Measurements from ENCODE around the gene ANKRD10.
"Not testable (repeated sequence)": the region's sequence is repeated elsewhere in the genome, so short reads cannot be mapped to it uniquely, and the experiment has no call there.

Gene ANKRD10

DNA sequence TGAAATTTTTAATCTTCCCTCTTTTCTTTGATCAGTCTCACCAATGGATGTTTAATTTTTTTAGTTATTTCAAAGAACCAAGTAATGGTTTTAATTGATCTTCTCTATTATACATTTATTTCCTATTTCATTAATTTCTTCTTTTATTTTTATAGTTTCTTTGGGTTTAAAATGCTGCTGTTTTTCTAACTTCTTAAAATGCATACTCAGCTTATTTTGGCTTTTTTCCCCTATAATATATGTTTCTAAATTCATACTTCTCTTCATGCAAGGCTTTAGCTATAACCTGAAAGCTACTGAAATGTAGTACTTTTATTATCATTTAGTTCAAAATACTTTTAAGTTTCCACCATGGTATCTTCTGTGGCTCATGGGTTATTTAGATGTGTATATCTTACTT, 53.9 kb downstream of the ANKRD10 start:
- peak; percentile 67 for FAIRE-seq

DNA sequence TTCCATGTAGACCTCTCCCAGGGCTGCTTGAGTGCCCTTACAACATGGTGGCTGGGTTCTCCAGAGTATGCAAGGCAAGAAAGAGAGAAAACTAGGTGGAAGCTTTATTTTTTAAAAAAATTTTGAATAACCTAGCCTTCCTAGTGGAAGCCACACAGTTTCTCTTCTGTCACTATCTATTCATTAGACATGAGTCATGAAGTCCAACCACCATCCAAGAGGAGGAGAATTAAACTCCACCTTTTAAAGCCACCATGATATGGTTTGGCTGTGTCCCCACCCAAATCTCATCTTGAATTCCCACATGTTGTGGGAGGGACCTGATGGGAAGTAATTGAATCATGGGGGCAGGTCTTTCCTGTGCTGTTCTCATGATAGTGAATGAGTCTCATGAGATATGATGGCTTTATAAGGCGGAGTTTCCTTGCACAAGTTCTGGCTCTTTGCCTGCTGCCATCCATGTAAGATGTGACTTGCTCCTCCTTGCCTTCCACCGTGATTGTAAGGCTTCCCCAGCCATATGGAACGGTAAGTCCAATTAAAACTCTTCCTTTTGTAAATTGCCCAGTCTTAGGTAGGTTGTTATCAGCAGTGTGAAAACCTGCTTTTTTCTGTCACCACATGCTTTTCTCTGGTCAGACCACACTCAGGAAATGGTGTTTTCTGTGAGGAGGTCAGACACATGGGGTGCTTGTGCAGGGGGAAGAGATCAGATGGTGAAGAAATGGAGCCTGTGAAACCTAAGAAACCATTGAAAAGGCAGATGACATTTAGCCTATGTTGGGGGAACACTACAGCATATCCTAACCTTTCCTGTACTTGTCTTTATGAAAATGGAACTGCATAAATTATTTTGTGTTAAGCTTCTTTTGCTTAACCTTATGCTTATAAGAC, 57.7 kb downstream of the ANKRD10 start:
- FAIRE-seq: no peak

DNA sequence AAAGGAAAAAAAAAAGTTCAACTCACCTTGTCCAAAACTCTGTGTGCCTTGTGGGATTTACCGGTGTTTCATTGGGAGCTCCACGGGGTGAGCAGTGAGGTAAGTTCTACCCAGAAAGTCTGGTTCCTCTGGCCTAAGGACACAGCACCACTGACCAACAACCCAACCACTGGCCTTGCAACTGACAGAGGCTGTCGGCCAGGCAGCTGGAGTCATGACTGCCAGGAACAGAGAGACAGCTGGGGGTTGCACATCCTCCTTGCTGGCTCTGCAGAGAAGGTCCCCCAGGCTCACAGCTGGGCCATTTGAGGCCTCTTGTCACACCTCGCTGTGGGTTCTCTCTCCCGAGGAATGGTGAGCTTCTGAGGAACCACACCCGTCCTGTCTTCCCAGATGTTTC, 59.5 kb downstream of the ANKRD10 start:
- no peak for FAIRE-seq

DNA sequence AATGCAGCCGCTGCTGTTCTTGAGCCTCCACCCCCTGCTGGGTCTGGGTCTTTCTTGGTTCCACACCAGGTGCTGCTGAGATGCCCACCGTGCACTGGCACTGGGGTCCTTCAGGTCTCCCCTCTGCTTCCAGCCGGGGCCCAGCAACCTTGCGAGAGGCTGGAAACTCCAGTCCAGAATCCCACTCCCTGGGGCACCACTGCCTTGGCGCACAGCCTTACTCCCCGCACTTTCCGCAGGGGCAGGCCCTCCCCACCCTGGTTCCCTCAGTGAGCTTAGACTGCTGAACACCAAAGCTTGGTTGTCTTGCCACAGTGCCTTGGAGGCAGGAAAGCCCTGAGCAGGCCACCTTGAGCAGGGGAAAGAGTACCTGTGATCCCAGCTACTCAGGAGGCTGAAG, 60.0 kb downstream of the ANKRD10 start:
- no peak for FAIRE-seq

DNA sequence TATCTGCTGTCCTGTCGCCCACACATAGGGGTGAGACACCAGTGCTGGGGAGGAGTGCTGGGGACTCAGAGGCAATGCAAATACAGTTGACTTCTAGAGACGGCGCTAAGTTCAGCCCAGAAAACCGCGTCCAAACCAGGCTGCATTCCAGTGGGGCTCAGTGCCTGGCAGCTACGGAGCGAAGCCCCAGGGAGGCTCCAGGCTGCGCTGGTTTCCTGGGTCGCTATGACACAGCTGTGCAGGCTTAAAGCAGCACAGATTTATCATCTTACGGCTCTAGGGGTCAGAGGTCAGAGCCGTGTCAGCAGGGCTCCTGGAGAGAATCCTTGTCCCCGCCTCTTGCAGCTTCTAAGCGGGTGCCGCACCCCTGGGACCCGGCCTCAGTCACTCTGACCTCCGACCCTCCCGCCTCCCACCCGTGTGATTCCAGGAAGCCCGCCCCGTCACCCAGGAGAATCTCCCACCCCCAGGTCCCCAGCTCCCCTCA, 61.6 kb downstream of the ANKRD10 start:
- FAIRE-seq: no peak

DNA sequence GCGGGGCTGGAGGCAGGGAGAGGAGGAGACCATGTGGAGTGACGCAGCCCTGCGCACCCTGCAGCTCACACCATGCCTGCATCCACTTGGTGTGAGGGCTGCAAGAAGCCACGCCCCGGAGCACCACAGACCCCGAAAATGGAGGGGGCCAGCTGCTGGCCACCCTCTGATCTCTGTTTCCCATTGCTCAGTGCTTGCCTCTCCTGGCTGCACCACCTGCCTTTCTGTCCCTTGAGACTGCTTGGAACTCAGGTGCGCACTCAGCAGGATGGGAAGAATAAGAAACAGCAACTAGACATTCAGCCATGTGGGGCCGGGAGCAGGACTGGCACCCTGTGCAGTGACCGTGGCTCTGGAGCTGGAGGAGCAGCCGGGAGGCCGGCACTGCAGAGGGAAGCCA, 64.0 kb downstream of the ANKRD10 start:
- FAIRE-seq: no peak

DNA sequence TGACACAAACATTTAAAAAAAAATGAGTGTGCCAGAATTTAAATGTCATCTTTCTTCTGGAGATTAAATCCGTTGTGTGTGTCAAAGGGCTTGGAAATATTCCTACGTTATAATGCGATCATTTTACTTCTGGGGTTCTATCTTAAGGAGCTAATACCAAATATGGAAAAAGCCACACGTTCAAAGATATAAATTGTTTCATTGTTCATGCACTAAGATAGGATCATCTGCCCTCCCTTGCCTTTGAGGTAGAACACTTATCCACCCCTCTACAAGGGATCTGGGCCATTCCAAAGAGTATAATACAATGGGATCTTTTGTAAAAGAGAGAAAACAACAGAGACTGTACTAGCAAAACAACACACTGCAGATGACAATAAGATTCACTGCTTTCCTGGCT, 64.9 kb downstream of the ANKRD10 start:
- no peak for FAIRE-seq

DNA sequence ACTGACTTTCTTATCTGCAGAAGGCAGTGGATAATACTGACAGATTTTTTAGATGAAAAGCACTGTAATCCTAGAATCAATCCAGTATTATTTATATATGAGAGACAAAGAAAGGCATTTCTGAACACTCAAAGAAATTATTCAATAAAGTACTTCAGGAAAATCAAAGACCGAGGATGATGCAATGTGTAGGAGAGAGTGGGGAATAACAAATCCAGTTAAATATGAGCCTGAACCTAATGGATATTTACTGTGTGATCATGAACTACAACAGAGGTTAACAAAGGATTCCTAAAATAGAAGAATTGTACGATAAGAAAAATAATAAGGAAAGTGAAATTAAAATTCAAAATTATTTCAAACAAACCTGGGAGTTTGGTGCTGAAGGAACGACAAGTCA, 69.3 kb downstream of the ANKRD10 start:
- FAIRE-seq: no peak

DNA sequence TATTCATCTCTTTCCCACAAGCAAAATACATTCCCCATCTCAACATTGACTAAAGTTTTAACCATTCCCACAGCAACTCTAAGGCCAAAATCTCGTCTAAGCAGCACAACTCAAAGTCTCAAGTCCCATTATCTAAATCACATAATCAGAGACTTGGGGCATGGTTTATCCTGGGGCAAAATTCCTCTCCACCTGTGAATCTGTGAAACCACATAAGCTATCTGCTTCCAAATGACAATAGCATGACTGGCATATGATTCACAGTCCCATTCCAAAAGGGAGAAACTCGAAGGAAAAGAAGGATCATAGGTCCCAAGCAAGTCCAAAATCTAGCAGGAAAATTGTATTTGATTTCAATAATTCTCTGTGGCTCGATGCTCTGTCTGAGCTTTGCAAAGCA, 73.0 kb downstream of the ANKRD10 start:
- no peak for FAIRE-seq

DNA sequence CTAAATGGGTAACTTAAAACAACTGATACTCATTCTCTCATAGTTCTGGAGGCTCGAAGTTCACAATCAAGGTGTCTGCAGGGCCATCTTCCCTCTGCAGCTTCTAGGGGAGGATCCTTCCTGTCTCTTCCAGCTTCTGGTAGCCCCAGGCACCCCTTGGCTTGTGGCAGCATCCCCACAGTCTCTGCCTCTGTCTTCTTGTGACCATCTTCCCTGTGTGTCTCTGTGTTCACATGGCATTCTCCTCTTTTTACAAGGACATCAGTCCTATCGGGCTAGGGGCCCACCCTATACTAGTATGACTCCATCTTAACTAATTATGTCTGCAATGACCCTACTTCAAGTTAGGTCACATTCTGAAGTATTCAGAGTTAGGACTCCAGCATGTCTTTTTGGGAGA, 73.5 kb downstream of the ANKRD10 start:
- no peak for FAIRE-seq

DNA sequence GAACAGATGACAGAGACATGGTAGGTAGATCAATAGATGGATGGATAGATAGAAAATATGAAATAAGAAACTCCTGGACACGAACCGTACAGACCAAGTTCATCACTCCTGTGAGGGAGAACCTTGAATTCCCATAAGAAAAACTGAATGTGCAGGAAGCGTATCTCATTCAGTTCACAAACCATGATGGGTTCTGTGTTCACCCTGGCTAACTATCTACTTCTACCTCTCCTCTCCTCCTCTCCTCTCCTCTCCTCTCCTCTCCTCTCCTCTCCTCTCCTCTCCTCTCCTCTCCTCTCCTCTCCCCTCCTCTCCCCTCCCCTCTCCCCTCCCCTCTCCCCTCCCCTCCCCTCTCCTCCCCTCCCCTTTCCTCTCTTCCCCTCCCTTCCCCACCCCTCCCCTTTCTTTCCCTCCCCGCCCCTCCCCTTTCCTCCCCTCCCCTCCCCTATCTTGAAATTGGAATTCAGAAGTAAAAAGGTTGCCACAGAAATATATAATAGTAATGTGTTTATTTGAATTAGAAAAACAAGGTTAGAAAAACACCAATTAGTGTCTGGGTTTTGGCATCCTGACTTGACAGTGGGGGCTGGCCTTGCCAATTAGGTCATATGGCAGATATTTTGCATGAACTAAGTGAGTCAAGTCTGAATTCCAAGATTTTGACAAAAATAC, 75.9 kb downstream of the ANKRD10 start:
- no peak for FAIRE-seq

DNA sequence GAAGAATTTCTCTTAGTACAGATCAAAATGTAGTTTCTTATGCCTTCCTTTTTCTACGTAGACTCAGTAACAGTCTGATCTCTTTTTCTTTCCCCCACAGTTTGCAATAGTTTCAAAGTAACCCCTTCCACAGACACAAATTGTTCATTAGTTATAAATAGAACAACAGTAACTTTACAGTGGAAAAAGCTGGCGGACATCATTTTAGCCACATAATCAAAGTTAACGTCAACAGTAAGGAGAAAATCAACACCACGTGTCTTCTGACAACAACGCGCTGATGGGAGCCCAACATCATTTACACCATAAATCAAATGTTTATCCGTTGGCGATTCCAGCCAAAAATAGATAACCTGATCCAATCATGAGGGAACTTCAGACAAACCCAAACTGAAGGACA, 76.8 kb downstream of the ANKRD10 start:
- no peak for FAIRE-seq

DNA sequence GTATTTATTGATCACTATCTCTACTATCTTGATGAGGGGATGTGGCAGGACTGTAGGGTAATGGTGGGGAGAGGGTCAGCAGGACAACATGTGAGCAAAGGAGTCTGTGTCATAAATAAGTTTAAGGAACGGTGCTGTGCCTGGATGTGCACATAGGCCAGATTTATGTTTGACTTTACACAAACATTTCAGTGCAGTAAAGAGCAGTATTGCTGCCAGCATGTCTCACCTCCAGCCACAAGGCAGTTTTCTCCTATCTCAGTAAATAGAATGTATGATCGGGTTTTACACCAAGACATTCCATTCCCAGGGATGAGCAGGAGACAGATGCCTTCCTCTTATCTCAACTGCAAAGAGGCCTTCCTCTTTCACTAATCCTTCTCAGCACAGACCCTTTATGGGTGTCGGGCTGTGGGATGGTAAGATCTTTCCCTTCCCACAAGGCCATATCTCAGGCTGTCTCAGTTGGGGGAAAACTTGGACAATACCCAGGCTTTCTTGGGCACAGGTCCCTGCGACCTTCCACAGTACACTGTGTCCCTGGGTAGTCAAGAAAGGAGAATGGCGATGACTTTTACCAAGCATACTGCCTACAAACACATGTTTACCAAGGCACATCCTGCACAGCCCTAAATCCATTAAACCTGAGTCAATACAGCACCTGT, 77.3 kb downstream of the ANKRD10 start:
- not testable (repeated sequence) for FAIRE-seq

DNA sequence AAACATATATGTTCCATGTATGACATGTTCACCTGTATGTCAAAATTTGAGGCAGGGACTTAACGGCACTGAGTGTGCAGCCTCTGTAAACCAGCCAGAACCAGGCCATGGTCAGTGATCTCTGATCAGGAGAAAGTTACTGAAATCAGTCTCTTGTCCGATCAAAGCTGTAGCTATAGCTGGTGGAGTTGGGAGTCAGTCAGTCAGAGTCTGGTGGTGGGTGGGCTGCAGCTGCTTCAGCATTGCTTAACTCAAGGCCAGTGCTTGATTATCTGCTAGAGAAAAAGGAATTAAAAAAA, 78.3 kb downstream of the ANKRD10 start:
- no peak for FAIRE-seq

DNA sequence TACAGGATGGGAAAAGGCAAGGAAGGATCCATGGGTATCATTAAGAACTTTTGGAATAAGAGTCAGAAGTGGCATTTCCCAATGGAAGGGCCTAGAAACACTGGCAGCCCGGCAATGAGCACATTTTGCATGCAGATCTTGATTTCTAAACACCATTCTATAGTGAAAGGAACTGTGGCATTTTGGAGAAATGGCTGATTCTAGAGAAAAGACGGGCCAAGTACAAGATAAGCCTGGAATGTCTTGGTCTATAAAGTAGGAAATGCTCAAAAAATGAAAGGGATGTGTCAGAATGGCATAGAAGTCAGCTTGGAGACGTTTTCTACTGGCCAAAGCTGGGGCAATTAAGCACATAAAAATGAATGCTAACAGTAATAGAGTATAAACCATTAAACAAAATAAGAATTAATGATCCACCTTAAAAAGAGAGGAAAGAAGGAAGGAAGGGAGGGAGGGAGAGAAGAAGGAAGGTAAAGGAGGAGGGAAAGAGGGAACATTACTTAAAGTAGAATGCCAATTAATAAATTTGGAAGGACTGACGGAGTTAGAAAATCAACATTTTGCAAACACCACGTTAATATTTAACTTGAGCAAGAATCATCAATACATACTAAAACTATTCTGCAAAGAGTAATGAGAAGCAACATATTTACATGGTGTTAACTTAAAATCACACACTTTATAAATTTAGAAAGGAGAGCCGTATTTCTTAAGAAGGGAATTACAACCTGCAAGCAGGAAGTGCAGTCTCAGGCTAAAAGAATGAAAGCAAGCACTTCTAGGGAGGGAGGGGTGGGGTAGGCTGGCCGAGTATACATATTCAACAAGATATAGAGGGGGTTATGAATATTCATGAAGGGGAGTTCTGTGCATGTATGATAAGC, 78.9 kb downstream of the ANKRD10 start:
- no peak for FAIRE-seq

DNA sequence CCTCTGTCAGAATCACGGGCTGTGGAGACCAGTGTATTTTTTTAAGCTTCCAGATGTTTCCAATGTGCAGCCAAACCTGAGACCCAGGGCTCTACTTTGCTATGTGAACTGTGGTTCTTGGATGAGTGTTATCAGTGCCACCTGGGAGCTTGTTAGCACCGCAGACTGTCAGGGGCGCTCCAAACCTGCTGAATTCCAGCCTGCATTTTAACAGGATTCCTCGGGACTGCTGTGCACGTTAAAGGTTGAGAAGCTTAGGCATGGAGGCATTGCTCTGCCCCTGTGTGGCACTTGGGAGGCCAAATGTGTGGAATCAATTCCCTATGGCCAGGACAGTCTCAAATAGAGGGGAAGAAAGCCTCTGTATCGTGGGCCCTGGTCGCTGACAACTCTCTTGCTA, 80.3 kb downstream of the ANKRD10 start:
- no peak for FAIRE-seq

DNA sequence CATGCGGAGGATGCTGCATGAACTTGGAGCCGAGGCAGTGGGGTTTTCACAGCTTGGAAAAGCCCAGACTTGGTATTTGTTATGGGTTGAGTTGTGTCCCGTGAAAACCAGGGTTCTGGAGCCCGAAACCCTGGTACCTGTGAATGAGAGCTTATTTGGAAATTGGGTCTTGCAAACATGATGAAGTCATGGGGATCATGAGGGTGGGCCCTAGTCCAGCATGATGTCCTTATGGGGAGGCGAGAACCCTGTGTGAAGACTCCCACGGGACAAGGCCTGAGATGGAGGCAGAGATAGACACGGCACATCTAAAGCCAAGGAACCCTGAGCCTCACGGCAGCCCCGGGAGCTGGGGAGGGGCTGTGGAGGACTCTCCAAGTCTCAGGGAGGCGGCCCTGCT, 82.3 kb downstream of the ANKRD10 start:
- no peak for FAIRE-seq

DNA sequence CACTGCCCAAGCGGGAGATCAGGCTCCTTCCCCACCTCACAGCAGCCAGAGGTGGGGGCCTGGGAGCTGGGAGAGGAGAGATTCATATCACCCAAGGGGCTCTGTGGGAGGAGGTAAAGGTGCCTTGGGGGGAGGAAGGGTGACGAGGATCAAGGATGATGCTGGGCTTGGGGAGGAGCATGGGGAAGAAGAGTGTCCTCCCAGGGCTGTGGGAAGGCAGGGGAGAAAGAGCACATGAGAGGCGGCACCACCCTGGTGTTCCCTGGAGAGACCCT, 82.7 kb downstream of the ANKRD10 start:
- FAIRE-seq: no peak

DNA sequence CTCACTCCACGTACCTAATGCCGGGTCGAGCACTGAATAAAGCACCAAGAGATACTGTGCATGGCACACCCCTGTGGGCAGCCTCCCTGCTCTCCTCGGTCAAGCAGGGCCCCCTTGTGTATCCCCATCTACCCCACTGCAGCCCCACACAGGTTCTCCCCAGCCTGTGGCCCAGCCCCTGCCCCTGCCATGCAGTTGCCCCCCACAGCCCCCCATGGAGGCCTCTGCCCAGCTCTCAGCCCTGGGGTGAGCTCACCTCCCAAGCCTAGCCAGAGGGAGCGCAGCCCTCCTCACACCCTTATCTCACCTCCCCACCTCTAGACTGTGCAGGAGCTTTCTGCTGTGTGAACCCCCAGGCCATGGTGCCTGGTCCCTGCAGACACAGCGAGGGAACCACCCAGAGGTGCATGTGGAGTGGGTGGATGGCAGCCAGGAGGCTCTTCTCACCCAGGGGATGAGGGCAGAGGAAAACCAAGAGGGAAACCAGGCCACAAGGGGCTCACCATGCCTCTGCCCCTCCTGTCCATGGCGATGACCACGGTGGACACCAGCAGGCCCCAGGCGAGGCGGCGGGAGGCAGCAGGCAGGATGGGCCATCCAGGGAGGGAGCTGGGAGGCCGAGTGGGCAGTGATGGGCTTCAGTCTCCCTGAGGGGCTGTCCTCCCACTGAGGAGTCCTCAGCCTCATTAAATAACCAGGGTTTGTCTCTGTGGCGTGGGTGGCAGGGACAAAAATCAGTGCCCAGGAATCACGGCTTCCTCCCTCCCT, 83.2 kb downstream of the ANKRD10 start:
- no peak for FAIRE-seq

DNA sequence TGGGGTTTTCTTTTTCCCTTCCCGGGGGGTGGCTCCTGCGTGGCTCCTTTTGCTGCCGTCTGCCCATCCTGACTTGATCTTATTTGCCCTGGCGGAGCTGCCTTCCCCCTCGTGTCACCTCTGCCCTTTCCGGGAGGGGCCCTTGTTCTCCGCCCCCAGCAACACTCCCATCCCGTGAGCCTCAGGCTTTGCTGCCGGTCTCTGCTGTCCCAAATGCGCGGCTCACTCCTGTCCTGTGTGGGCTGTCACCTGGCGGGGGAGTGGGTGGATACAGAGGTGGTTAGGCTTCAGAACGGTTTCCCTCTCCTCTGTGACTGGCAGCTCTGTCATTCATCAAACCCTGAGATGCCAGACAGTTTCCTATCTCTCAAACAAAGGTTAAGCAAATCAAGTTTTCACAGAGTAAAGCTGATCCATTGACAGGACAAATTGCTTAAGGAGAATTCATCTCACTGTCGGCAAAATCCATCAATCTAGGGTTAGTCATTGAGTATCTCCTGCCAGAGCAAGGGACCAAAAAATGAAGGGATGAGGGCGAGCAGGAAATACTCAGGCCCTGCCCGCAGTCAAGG, 84.0 kb downstream of the ANKRD10 start:
- FAIRE-seq: no peak

DNA sequence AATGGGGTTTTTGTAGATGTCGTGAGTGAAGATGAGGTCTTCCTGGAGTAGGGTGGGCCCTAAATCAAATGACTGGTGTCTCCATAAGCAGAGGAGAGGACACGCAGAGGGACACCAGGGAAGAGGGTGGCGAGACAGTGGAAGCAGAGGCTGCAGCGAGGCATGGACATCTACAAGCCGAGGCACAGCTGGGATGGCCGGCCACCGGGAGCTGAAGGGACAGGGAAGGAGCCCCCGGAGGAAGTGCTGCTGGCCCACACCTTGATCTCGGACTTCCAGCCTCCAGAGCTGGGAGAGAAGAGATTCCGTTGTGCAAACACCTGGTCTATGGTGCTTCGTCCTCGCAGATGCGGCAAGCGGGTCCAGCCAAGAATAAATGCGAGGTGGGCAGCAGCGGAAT, 84.5 kb downstream of the ANKRD10 start:
- FAIRE-seq: no peak

DNA sequence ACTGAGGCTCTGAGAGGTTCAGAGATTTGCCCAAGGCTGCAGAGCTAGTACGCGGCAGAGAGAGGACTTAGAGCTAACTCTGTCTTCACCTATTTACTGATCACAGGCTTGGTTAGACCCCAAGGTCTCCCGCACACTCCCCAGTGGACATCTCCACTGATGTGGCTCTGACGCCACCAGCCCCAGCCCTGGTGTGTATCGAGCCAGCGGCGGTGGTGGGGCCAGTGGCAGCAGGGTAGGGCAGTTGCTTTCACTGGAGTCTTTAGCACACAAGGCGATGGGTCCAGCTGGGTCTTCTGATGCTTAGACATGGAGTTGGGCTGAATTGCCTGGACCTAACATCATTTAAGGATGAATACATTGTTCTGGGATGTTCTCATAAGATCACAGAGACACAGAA, 85.4 kb downstream of the ANKRD10 start:
- FAIRE-seq: no peak
